ENCODE results near the gene FAM181B.

FAM181B gene

DNA sequence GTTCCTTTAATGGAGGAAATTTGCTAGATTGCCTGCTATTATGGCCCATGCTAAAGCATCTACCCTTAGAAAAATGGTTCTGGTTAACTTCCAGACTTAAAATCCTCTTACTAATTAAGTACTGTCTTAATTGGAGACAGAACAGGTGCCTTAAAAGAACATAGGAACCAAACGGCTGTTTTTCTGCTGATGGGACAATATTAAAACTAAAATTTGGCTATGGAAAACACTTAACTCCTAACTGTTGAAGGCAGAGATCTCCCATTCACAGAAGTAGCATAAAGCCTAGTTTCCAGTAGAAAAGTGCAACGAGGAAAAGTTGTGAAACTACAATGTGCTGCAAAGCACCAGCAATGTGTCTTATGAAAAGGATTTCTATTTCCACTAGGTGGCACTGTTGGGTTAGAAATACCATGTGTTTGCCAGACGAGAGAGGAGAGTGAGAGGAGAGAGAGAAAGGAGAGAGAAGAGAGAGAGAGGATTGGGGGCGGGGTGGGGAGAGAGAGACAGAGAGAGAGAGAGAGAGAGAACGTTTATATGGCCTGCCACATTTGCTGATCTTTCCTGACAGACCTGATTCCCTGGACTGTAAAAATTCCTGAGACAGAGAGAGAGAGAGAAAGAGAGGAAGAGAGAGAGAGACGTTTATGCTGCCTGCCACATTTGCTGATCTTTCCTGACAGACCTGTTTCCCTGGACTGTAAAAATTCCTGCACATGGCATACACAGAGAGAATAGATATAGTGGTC, 51.5 kb downstream of the FAM181B start:
- no peak for DNase-seq (ENCODE audit: low read depth in 2 of 2)

DNA sequence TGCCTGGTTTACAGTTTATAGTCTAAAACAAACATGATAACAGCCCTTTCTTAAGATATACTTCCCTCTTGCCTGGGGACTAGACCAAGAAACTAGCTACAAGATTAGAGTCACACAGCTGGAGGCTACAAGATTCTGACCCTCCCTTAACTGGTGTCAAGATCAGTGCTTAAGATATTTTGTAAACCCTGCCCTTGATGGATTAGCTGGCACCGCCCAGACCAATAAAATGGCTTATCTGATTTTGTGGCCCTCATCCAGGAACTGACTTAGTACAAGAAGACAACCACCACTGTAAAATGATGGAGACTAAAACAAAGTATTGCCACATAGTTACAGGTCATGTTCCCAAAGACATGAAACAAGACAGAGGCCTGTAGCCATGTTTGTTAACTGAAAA, 53.4 kb downstream of the FAM181B start:
- no peak for DNase-seq (ENCODE audit: low read depth in 2 of 2)

All from stimulated activated CD8-positive, alpha-beta memory T cell treated with anti-CD3 and anti-CD28 coated beads, Interleukin-15, amount 100 ng/mL, for 4 hours (primary cell).